H1 (cell line): ENCODE results near the gene SLC2A4RG. TPM values are rescaled to one million over a fixed set of nuclear protein-coding genes. Genes with fewer than 3 reads are reported as not detected.
A peak's percentile ranks its signal among the peaks of the same experiment; 100 is the strongest.

ENCODE experiments used
- ASH2L ChIP-seq: fragments of 200-600, 300-600 bp; sonication (generic); IDR thresholded peaks from one replicate; pipeline ENCODE4 v1.7.1; 2017; ENCODE audit warnings: low read length
- BACH1 ChIP-seq: IDR thresholded peaks from 2 replicates; pipeline ENCODE4 v1.6.1; 2012; ENCODE audit warnings: low read length, improper control_type of control experiment
- CEBPB ChIP-seq: IDR thresholded peaks from 2 replicates; pipeline ENCODE4 v1.6.1; 2012; ENCODE audit warnings: low read depth, low read length
- CHD2 ChIP-seq: IDR thresholded peaks from 2 replicates; pipeline ENCODE4 v1.6.1; 2012; ENCODE audit warnings: low read length, improper control_type of control experiment
- CHD7 ChIP-seq: fragments of 300-600 bp; sonication (generic); IDR thresholded peaks from 2 replicates; pipeline ENCODE4 v1.7.1; 2012; ENCODE audit warnings: low read length, moderate library complexity, mild to moderate bottlenecking, inconsistent platforms; ENCODE audit not compliant: insufficient replicate concordance
- KDM4A ChIP-seq: IDR thresholded peaks from one replicate; pipeline ENCODE4 v1.7.1; 2012; ENCODE audit warnings: low read depth, mild to moderate bottlenecking, moderate library complexity, low read length, inconsistent platforms; ENCODE audit not compliant: severe bottlenecking
- SP2 ChIP-seq: IDR thresholded peaks from 2 replicates; pipeline ENCODE4 v1.6.1; 2012; ENCODE audit warnings: mild to moderate bottlenecking, low read length, inconsistent platforms
- TCF12 ChIP-seq: IDR thresholded peaks from 2 replicates; pipeline ENCODE4 v1.6.1; 2011; ENCODE audit warnings: low read depth, mild to moderate bottlenecking, low read length
- polyA plus RNA-seq, 7 experiments: library from polyadenylated mRNA; depleted of rRNA in 3 of 7; stranded (reverse) in 5 of 7; unstranded in 2 of 7; fragments of >200 nt in 5 of 7; fragments of 200-250 nt in 2 of 7; gene quantifications; 1 replicate in 5 of 7; 2 replicates in 1 of 7; 4 replicates in 1 of 7; pipeline versions ENCODE4 v1.2.1 to v1.2.3, GENCODE V29; 2011 to 2013; ENCODE audit warnings: missing spikeins in 2 of 7, mixed read lengths in 2 of 7
- total RNA-seq: library from RNA; stranded (reverse); fragmentation: NEBNext Ultra II Directional; extraction: Animal tissue kit (Norgen Biotek cat#: 25700); gene quantifications from 2 replicates; pipeline ENCODE4 v1.2.1, GENCODE V29; 2021

Gene SLC2A4RG
- total and polyA plus RNA-seq, 2 of the 8 experiments (the other 6 are each of a cell fraction or from before 2014, with no cell fraction given): 15.9 to 29.1 TPM

GRCh38 chr20:63740627-63741353 lies 1.2 kb downstream of the SLC2A4RG start (continued):
- TF ChIP-seq CHD7 (no peak), ASH2L (no peak), BACH1 (peak; percentile 17; the same call in 1 of the 2 replicates), TCF12 (no peak), SP2 (no peak), CHD2 (no peak), KDM4A (peak; percentile 3), CEBPB (peak; percentile 98)
